Measurements from ENCODE around the gene ADRB1.

ADRB1 gene

GRCh38 chr10:114002422-114002821 lies 41.2 kb upstream of the ADRB1 start:
- H3K4ac ChIP-seq (ENCODE audit: low read depth, low read length) = no peak overlapping the region
- DNase-seq = peak; percentile 19
- no CpG with 5 or more reads among the region's 7 CpGs for WGBS (ENCODE audit: extremely low coverage, insufficient coverage, low lambda C conversion rate)

GRCh38 chr10:114003161-114003941 lies 40.3 kb upstream of the ADRB1 start:
- H3K4me2 ChIP-seq (ENCODE audit: low read length) = no peak overlapping the region
- no peaks in the 10 kb centered on the region for H3K36me3 ChIP-seq (ENCODE audit: control insufficient read depth, insufficient read depth, low read length)
- H3K18ac ChIP-seq (ENCODE audit: low read length) = no peak overlapping the region
- no peak overlapping the region for H3K4me3 ChIP-seq (ENCODE audit: low read length)
- H3K4ac ChIP-seq (ENCODE audit: low read depth, low read length) = no peak overlapping the region
- WGBS (ENCODE audit: extremely low coverage, insufficient coverage, low lambda C conversion rate) = no CpG with 5 or more reads among the region's 9 CpGs
- no peaks in the 10 kb centered on the region for H3K79me1 ChIP-seq (ENCODE audit: low read length)
- no peak overlapping the region for H2BK5ac ChIP-seq (ENCODE audit: low read length)
- no peak overlapping the region for H2BK15ac ChIP-seq (replicated peaks; ENCODE audit: low read depth)
- DNase-seq = no peak
- no peaks in the 10 kb centered on the region for H3K27me3 ChIP-seq (ENCODE audit: insufficient read depth, low read length, poor library complexity)
- H3K4me1 ChIP-seq (ENCODE audit: control insufficient read depth, low read depth, low read length) = no peaks in the 10 kb centered on the region
- no peak overlapping the region for H3K9ac ChIP-seq (ENCODE audit: low read length)
- H4K5ac ChIP-seq (ENCODE audit: low read length) = no peak overlapping the region
- H3K56ac ChIP-seq (ENCODE audit: low read length) = no peak overlapping the region
- no peak overlapping the region for H3K23ac ChIP-seq (ENCODE audit: low read length)
- H2AK5ac ChIP-seq (ENCODE audit: low read length) = no peak overlapping the region
- no peaks in the 10 kb centered on the region for H3K79me2 ChIP-seq (ENCODE audit: control insufficient read depth, insufficient read depth, low read length)
- no peak overlapping the region for H4K8ac ChIP-seq (ENCODE audit: low read depth, low read length)
- H2BK120ac ChIP-seq (ENCODE audit: low read depth, low read length) = no peak overlapping the region
- no peak overlapping the region for H3K27ac ChIP-seq (ENCODE audit: low read depth, low read length)

More at GRCh38 chr10:114002422-114002821, 41.2 kb upstream of the ADRB1 start:
- Histone ChIP-seq H3K56ac (ENCODE audit: low read length) (no peak overlapping the region), H2BK120ac (ENCODE audit: low read depth, low read length) (no peak overlapping the region), H2BK15ac (replicated peaks; ENCODE audit: low read depth) (no peak overlapping the region), H3K4me2 (ENCODE audit: low read length) (no peak overlapping the region), H2AK5ac (ENCODE audit: low read length) (no peak overlapping the region), H4K8ac (ENCODE audit: low read depth, low read length) (no peak overlapping the region), H3K23ac (ENCODE audit: low read length) (no peak overlapping the region), H4K5ac (ENCODE audit: low read length) (no peak overlapping the region), H3K79me1 (ENCODE audit: low read length) (no peaks in the 10 kb centered on the region), H3K27ac (ENCODE audit: low read depth, low read length) (no peak overlapping the region), H3K36me3 (ENCODE audit: control insufficient read depth, insufficient read depth, low read length) (no peaks in the 10 kb centered on the region), H3K79me2 (ENCODE audit: control insufficient read depth, insufficient read depth, low read length) (no peaks in the 10 kb centered on the region), H2BK5ac (ENCODE audit: low read length) (no peak overlapping the region), H3K27me3 (ENCODE audit: insufficient read depth, low read length, poor library complexity) (no peaks in the 10 kb centered on the region), H3K9ac (ENCODE audit: low read length) (no peak overlapping the region), H3K4me3 (ENCODE audit: low read length) (no peak overlapping the region), H3K18ac (ENCODE audit: low read length) (no peak overlapping the region), H3K4me1 (ENCODE audit: control insufficient read depth, low read depth, low read length) (no peaks in the 10 kb centered on the region)

- Histone ChIP-seq H3K27ac (ENCODE audit: low read depth, low read length) (no peak overlapping the region), H3K27me3 (ENCODE audit: insufficient read depth, low read length, poor library complexity) (no peaks in the 10 kb centered on the region), H2BK15ac (replicated peaks; ENCODE audit: low read depth) (no peak overlapping the region), H3K4me3 (ENCODE audit: low read length) (no peak overlapping the region), H3K56ac (ENCODE audit: low read length) (no peak overlapping the region), H3K4me2 (ENCODE audit: low read length) (no peak overlapping the region), H2BK5ac (ENCODE audit: low read length) (no peak overlapping the region), H2BK120ac (ENCODE audit: low read depth, low read length) (no peak overlapping the region), H3K79me2 (ENCODE audit: control insufficient read depth, insufficient read depth, low read length) (no peaks in the 10 kb centered on the region), H3K23ac (ENCODE audit: low read length) (no peak overlapping the region), H2AK5ac (ENCODE audit: low read length) (no peak overlapping the region), H3K79me1 (ENCODE audit: low read length) (no peaks in the 10 kb centered on the region), H4K8ac (ENCODE audit: low read depth, low read length) (no peak overlapping the region), H3K36me3 (ENCODE audit: control insufficient read depth, insufficient read depth, low read length) (no peaks in the 10 kb centered on the region), H4K5ac (ENCODE audit: low read length) (no peak overlapping the region), H3K18ac (ENCODE audit: low read length) (no peak overlapping the region), H3K9ac (ENCODE audit: low read length) (no peak overlapping the region), H3K4me1 (ENCODE audit: control insufficient read depth, low read depth, low read length) (no peaks in the 10 kb centered on the region), H3K4ac (ENCODE audit: low read depth, low read length) (no peak overlapping the region)
- no peak for DNase-seq
- no CpG with 5 or more reads among the region's 5 CpGs for WGBS (ENCODE audit: extremely low coverage, insufficient coverage, low lambda C conversion rate)
Observed at GRCh38 chr10:114009281-114009996, 34.2 kb upstream of the ADRB1 start.

GRCh38 chr10:114010316-114010715 lies 33.4 kb upstream of the ADRB1 start:
- Histone ChIP-seq H4K8ac (ENCODE audit: low read depth, low read length) (no peak overlapping the region), H3K9ac (ENCODE audit: low read length) (no peak overlapping the region), H3K56ac (ENCODE audit: low read length) (no peak overlapping the region), H3K4me3 (ENCODE audit: low read length) (no peak overlapping the region), H2BK5ac (ENCODE audit: low read length) (no peak overlapping the region), H4K5ac (ENCODE audit: low read length) (no peak overlapping the region), H2BK120ac (ENCODE audit: low read depth, low read length) (no peak overlapping the region), H3K36me3 (ENCODE audit: control insufficient read depth, insufficient read depth, low read length) (no peaks in the 10 kb centered on the region), H3K79me2 (ENCODE audit: control insufficient read depth, insufficient read depth, low read length) (no peaks in the 10 kb centered on the region), H3K23ac (ENCODE audit: low read length) (no peak overlapping the region), H3K27me3 (ENCODE audit: insufficient read depth, low read length, poor library complexity) (no peaks in the 10 kb centered on the region), H3K79me1 (ENCODE audit: low read length) (no peaks in the 10 kb centered on the region), H2AK5ac (ENCODE audit: low read length) (no peak overlapping the region), H3K4ac (ENCODE audit: low read depth, low read length) (no peak overlapping the region), H3K4me1 (ENCODE audit: control insufficient read depth, low read depth, low read length) (no peaks in the 10 kb centered on the region), H3K4me2 (ENCODE audit: low read length) (no peak overlapping the region), H3K18ac (ENCODE audit: low read length) (no peak overlapping the region), H2BK15ac (replicated peaks; ENCODE audit: low read depth) (no peak overlapping the region), H3K27ac (ENCODE audit: low read depth, low read length) (no peak overlapping the region)
- WGBS (ENCODE audit: extremely low coverage, insufficient coverage, low lambda C conversion rate) = no CpG with 5 or more reads among the region's 2 CpGs
- DNase-seq = no peak

GRCh38 chr10:114012650-114013049 lies 31.0 kb upstream of the ADRB1 start:
- Histone ChIP-seq H2BK5ac (ENCODE audit: low read length) (no peak overlapping the region), H3K27me3 (ENCODE audit: insufficient read depth, low read length, poor library complexity) (no peaks in the 10 kb centered on the region), H3K79me1 (ENCODE audit: low read length) (no peaks in the 10 kb centered on the region), H3K4me3 (ENCODE audit: low read length) (no peak overlapping the region), H3K23ac (ENCODE audit: low read length) (no peak overlapping the region), H3K4me1 (ENCODE audit: control insufficient read depth, low read depth, low read length) (no peaks in the 10 kb centered on the region), H4K5ac (ENCODE audit: low read length) (no peak overlapping the region), H3K9ac (ENCODE audit: low read length) (no peak overlapping the region), H3K56ac (ENCODE audit: low read length) (no peak overlapping the region), H2BK120ac (ENCODE audit: low read depth, low read length) (no peak overlapping the region), H3K18ac (ENCODE audit: low read length) (no peak overlapping the region), H3K36me3 (ENCODE audit: control insufficient read depth, insufficient read depth, low read length) (no peaks in the 10 kb centered on the region), H3K79me2 (ENCODE audit: control insufficient read depth, insufficient read depth, low read length) (no peaks in the 10 kb centered on the region), H3K4me2 (ENCODE audit: low read length) (no peak overlapping the region), H2BK15ac (replicated peaks; ENCODE audit: low read depth) (no peak overlapping the region), H3K27ac (ENCODE audit: low read depth, low read length) (no peak overlapping the region), H2AK5ac (ENCODE audit: low read length) (no peak overlapping the region), H4K8ac (ENCODE audit: low read depth, low read length) (no peak overlapping the region), H3K4ac (ENCODE audit: low read depth, low read length) (no peak overlapping the region)
- DNase-seq = no peak
- WGBS (ENCODE audit: extremely low coverage, insufficient coverage, low lambda C conversion rate) = no CpG with 5 or more reads among the region's 8 CpGs
